NK-92 (cell line): ENCODE data around the gene UTS2.

Source experiments
- DNase-seq: peaks from one replicate; lab custom pipeline; 2025; ENCODE audit not compliant: unreplicated experiment; lab: John Stamatoyannopoulos, UW

UTS2 gene

GRCh38 chr1:7852804-7853683 is at the start of gene UTS2:
UTS2 (minus strand) TSS chr1:7853065; CDS start chr1:7853003, 62 bp downstream.
- no peak for DNase-seq

GRCh38 chr1:7899741-7900140 is 46.9 kb upstream of the UTS2 start:
- DNase-seq = no peak

- DNase-seq = no peak
These were observed 46.1 kb upstream of the UTS2 start for GRCh38 chr1:7898962-7899361.

GRCh38 chr1:7896994-7897393 is 44.1 kb upstream of the UTS2 start:
- DNase-seq = no peak

GRCh38 chr1:7893529-7894180 is 40.8 kb upstream of the UTS2 start:
- no peak for DNase-seq

- DNase-seq = no peak
These were observed 38.9 kb upstream of the UTS2 start for GRCh38 chr1:7891804-7892203.

- DNase-seq = no peak
These were observed 38.0 kb upstream of the UTS2 start for GRCh38 chr1:7890853-7891252.

- no peak for DNase-seq
These were observed 35.6 kb upstream of the UTS2 start for GRCh38 chr1:7888248-7889081.

GRCh38 chr1:7886405-7886745 is 33.5 kb upstream of the UTS2 start:
- DNase-seq = no peak

- DNase-seq = no peak
These were observed 32.9 kb upstream of the UTS2 start for GRCh38 chr1:7885513-7886404.

- DNase-seq = no peak
These were observed 31.9 kb upstream of the UTS2 start for GRCh38 chr1:7884757-7885156.

- no peak for DNase-seq
These were observed 26.4 kb upstream of the UTS2 start for GRCh38 chr1:7879228-7879627.

- DNase-seq = no peak
These were observed 25.2 kb upstream of the UTS2 start for GRCh38 chr1:7878027-7878426.

GRCh38 chr1:7873801-7874795 is 21.2 kb upstream of the UTS2 start:
- DNase-seq = no peak

GRCh38 chr1:7871136-7871535 is 18.3 kb upstream of the UTS2 start:
- no peak for DNase-seq

GRCh38 chr1:7869136-7869920 is 16.5 kb upstream of the UTS2 start:
- DNase-seq = no peak

- DNase-seq = no peak
These were observed 15.4 kb upstream of the UTS2 start for GRCh38 chr1:7868070-7868780.

- no peak for DNase-seq
These were observed 13.1 kb upstream of the UTS2 start for GRCh38 chr1:7865978-7866377.
